Measurements from ENCODE around the gene NUTF2.

The NUTF2 gene

GRCh38 chr16:67837811-67838210, 8.9 kb upstream of the NUTF2 start:
- no peak for DNase-seq (ENCODE audit: low spot score)

DNA sequence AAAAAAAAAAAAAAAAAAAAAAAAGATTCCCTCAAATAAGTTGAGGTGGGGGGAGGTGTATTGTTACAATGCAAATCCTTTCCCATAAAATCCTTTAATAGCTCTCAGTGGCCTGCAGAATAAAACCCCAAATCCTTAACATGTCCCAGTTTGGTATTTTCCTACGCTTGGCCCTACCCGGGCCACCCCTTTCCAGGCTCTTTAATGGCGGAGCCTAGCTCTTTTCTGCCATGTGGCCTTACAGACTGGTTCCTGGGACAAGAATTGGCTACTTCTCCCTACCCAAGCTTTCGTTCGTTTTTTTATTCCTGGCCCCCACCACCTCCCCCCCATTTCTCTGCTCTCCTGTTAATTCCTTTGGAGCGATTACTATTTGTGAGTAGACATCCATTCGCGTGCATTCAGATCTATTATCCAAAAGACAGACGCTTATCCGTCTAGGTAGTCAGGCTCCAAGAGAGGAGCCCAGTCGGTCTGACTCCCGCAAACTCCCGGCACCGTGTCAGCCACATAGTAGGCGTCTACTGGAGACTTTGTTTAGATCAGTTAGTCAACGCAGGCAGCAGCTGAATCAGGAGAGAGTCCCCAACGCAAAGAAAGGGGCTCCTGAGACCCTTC, 5.4 kb upstream of the NUTF2 start:
- DNase-seq (ENCODE audit: low spot score): no peak

- peak; percentile 97 for DNase-seq (ENCODE audit: low spot score)
Observed at GRCh38 chr16:67841816-67842508, 4.8 kb upstream of the NUTF2 start, which contains the start of gene THAP11. TSS of gene THAP11 (plus strand) at chr16:67842320. CDS start at chr16:67842555, 235 bp downstream.

GRCh38 chr16:67842509-67843342, 4.0 kb upstream of the NUTF2 start:
- DNase-seq (ENCODE audit: low spot score): no peak

- DNase-seq (ENCODE audit: low spot score): no peak
Observed at GRCh38 chr16:67843343-67843765, 3.4 kb upstream of the NUTF2 start.

GRCh38 chr16:67844497-67844896, 2.2 kb upstream of the NUTF2 start:
- no peak for DNase-seq (ENCODE audit: low spot score)

- no peak for DNase-seq (ENCODE audit: low spot score)
Observed at GRCh38 chr16:67845291-67846062, 1.3 kb upstream of the NUTF2 start.

DNA sequence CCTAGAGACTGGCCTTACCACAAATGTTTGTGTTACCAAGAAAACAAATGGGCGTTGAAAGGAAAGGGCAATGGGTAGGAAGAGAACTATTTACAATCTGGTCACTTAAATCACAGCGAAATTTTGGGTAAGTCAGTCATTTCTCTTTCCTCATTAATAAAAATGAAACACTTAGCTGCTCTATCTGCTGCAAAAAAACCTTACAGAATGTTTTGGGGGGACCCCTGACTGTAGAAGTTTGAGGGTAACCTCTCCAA, 742 bp upstream of the NUTF2 start:
- no peak for DNase-seq (ENCODE audit: low spot score)

- DNase-seq (ENCODE audit: low spot score): peak; percentile 69
Observed at GRCh38 chr16:67847064-67847861, 530 bp downstream of the NUTF2 start, which contains the start of gene CENPT. TSS of gene CENPT (minus strand) at chr16:67847693. CDS start at chr16:67833859, 13,834 bp downstream.

DNA sequence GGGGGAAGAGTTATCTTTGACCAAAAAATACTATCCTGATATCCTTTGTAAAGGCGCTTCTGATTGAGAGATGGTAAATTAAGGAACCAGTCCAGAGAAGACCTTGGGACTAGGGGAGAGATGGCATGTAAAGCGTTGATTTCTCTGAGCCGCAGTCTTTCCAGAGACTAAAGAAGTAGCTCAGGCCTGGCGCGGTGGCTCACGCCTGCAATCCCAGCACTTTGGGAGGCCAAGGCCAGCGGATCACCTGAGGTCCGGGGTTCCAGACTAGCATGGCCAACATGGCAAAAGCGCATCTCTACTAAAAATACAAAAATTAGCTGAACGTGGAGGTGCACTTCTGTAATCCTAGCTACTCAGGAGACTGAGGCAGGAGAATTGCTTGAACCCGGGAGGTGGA, 1.4 kb downstream of the NUTF2 start:
- no peak for DNase-seq (ENCODE audit: low spot score)

- DNase-seq (ENCODE audit: low spot score): no peak
Observed at GRCh38 chr16:67853670-67854069, 6.9 kb downstream of the NUTF2 start.

GRCh38 chr16:67855789-67856188, 9.1 kb downstream of the NUTF2 start:
- DNase-seq (ENCODE audit: low spot score): no peak

- DNase-seq (ENCODE audit: low spot score): no peak
Observed at GRCh38 chr16:67856927-67857546, 10.3 kb downstream of the NUTF2 start.

- peak; percentile 85 for DNase-seq (ENCODE audit: low spot score)
Observed at GRCh38 chr16:67857547-67858233, 11.0 kb downstream of the NUTF2 start.

- no peak for DNase-seq (ENCODE audit: low spot score)
Observed at GRCh38 chr16:67858500-67858899, 11.8 kb downstream of the NUTF2 start.

- DNase-seq (ENCODE audit: low spot score): no peak
Observed at GRCh38 chr16:67860589-67861398, 14.1 kb downstream of the NUTF2 start.

DNA sequence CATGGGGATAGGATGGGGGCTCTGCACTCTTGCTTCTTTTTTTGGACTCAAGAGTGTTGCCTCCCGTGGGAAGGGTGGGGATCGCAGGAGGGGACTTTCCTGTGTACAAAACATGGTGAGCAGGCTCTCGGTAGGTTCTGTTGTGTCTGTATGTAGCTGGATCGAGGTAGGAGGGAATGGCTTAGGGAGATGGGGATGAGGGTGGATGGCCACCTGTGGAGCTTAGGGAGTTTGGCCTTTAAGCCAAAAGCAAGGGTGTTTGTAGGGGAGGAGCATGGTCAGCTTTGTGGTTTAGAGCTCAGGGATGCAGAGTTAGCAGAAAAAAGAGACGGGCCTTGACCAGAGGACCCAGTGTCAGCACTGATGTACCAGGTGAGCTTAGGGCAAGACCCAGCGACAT, 15.1 kb downstream of the NUTF2 start:
- DNase-seq (ENCODE audit: low spot score): no peak

DNA sequence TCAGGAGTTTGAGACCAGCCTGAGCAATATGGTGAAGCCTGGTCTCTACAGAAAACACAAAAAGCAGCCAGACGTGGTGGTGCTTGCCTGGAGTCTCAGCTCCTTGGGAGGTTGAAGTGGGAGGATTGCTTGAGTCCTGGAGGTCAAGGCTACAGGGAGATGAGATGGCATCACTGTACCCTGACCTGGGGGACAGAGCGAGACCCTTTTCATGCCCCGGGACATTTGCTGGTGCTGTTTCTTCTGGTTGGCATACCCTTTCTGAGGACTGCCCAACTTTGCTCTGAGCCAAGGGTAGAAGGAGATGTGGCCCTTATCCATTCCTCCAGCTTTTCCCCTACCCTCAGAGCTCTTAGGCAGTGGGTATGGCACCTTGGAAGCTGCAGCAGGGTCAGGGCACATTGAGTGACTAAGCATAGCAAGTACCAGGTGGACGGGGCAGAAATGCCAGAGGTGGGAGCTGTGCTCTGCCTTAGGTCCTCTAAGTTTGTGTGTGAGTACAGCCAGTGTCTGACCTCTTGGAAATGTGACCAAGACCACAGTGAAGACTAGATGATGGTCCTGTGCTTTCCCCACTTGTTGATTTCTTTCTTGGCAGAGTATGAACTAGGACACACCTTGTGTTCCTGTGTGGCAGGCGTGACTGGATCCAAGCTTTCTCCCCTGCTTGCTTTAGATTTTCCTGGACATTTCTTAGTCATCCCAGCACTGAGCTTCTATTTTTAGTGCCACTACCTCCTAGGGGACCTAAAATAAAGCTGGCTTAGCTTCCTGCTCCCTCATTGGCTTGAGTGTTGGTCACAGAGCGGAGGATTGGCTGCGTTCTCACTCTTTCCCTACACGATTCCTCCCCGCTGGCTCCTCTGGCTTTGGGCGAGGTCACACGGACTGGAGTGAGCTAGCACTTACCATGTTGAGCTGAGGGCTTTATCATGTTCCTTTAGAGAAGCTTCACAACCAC, 16.2 kb downstream of the NUTF2 start:
- DNase-seq (ENCODE audit: low spot score): no peak

Data from LoVo (cell line).